Measurements from ENCODE around the gene CEP85L. TPM values are rescaled to one million over a fixed set of nuclear protein-coding genes. Genes with fewer than 3 reads are reported as not detected.

The CEP85L gene
- total RNA-seq, 1 donor from 2014 or later = 22.2 TPM

DNA sequence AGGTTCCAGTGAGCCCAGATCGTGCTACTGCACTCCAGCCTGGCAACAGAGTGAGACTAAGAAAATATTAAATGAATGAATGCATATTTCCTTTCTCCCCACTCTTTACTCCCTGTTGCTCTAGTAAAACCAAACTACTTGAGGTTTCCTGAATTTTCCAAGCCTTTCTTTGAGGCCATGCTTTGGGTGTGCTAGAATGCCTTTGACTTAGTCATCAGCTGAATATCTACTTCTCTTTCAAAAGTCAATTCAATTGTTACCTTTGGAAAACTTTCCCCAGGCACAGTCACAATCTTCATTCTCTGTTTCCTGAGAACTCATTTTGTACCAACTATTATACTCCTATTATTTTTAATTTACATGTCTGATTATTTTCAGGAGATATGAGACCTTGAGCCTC is 27.5 kb upstream of the CEP85L start:
- Mint-ChIP-seq H3K36me3 (ENCODE audit: low read depth, unreplicated experiment) (no peaks in the 10 kb centered on the region), H3K4me3 (ENCODE audit: unreplicated experiment) (no peak overlapping the region), H3K27me3 (ENCODE audit: unreplicated experiment) (no peaks in the 10 kb centered on the region), H3K27ac (ENCODE audit: unreplicated experiment) (no peak overlapping the region), H3K4me1 (ENCODE audit: unreplicated experiment) (no peaks in the 10 kb centered on the region), H3K9me3 (ENCODE audit: unreplicated experiment) (no peaks in the 10 kb centered on the region)
- TF ChIP-seq, protein P1, sequence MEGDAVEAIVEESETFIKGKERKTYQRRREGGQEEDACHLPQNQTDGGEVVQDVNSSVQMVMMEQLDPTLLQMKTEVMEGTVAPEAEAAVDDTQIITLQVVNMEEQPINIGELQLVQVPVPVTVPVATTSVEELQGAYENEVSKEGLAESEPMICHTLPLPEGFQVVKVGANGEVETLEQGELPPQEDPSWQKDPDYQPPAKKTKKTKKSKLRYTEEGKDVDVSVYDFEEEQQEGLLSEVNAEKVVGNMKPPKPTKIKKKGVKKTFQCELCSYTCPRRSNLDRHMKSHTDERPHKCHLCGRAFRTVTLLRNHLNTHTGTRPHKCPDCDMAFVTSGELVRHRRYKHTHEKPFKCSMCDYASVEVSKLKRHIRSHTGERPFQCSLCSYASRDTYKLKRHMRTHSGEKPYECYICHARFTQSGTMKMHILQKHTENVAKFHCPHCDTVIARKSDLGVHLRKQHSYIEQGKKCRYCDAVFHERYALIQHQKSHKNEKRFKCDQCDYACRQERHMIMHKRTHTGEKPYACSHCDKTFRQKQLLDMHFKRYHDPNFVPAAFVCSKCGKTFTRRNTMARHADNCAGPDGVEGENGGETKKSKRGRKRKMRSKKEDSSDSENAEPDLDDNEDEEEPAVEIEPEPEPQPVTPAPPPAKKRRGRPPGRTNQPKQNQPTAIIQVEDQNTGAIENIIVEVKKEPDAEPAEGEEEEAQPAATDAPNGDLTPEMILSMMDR (IDR thresholded peaks at IDR 0.05; ENCODE audit: unreplicated experiment) = no peak
- DNase-seq (ENCODE audit: low spot score) = no peak

DNA sequence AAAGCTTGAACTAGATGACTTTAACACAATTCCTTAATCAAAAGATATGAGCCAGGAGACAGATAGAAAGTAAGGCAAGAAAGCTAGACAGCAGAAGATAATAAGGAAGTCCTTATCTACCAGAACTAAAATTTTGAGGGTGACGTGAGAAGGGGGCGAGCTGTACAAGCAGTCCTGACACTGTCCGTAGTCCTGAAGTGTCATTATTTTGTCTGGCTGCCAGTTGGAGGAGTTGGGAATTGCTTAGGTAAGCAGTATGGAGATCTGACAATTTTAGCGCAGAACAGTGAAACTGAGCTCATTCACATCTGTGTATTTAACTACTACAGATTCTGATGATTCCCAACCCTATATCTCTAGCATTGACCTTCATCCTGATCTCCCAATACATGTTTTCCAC is 25.8 kb upstream of the CEP85L start:
- Mint-ChIP-seq H3K36me3 (ENCODE audit: low read depth, unreplicated experiment) (no peaks in the 10 kb centered on the region), H3K4me3 (ENCODE audit: unreplicated experiment) (no peak overlapping the region)

DNA sequence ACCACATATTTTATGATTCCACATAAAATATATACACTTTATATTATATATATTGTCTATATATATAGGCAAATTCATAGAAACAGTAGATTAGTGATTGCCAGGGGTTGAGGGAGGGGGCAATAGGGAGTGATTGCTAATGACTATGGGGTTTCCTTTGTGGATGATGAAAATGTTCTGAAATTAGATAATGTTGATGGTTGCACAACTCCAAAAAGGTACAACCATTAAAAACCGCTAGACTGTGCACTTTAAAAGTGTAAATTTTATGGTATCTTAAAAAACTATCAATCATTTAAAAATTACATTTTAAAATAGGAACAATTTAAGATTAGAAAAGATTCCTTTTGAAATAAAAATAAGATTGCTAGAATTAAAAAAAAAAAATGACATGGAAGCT is 23.8 kb upstream of the CEP85L start:
- Mint-ChIP-seq H3K27ac (ENCODE audit: unreplicated experiment) (no peak overlapping the region), H3K36me3 (ENCODE audit: low read depth, unreplicated experiment) (no peaks in the 10 kb centered on the region), H3K4me1 (ENCODE audit: unreplicated experiment) (peaks cover 3% of the 10 kb centered on the region), H3K27me3 (ENCODE audit: unreplicated experiment) (no peaks in the 10 kb centered on the region), H3K4me3 (ENCODE audit: unreplicated experiment) (no peak overlapping the region), H3K9me3 (ENCODE audit: unreplicated experiment) (no peaks in the 10 kb centered on the region)
- TF ChIP-seq, protein P1 (IDR thresholded peaks at IDR 0.05; ENCODE audit: unreplicated experiment) = no peak
- DNase-seq (ENCODE audit: low spot score) = no peak

More for the DNA sequence above, 25.8 kb upstream of the CEP85L start:
- Mint-ChIP-seq H3K27me3 (ENCODE audit: unreplicated experiment) (no peaks in the 10 kb centered on the region), H3K27ac (ENCODE audit: unreplicated experiment) (no peak overlapping the region), H3K4me1 (ENCODE audit: unreplicated experiment) (no peaks in the 10 kb centered on the region), H3K9me3 (ENCODE audit: unreplicated experiment) (no peaks in the 10 kb centered on the region)
- no peak for DNase-seq (ENCODE audit: low spot score)
- TF ChIP-seq, protein P1 (IDR thresholded peaks at IDR 0.05; ENCODE audit: unreplicated experiment) = no peak

DNA sequence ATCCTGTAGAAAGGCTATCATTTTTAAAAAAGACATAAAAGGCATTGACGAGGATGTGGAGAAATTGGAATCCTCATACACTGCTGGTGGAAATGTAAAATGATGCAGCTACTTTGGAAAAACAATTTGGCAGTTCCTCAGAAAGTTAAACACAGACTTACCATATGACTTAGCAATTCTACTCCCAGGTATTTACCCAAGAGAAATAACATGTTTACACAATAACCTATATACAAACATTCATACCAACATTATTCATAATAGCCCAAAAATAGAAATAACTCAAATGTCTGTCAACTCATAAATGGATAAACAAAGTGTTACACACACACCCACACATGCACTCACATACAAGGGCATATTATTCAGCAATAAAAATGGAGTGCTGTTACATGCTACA is 23.4 kb upstream of the CEP85L start:
- H3K4me1 Mint-ChIP-seq (ENCODE audit: unreplicated experiment) = peaks cover 4% of the 10 kb centered on the region
- TF ChIP-seq, protein P1 (IDR thresholded peaks at IDR 0.05; ENCODE audit: unreplicated experiment) = no peak
- no peak overlapping the region for H3K4me3 Mint-ChIP-seq (ENCODE audit: unreplicated experiment)
- no peaks in the 10 kb centered on the region for H3K9me3 Mint-ChIP-seq (ENCODE audit: unreplicated experiment)
- no peaks in the 10 kb centered on the region for H3K27me3 Mint-ChIP-seq (ENCODE audit: unreplicated experiment)
- DNase-seq (ENCODE audit: low spot score) = no peak
- no peak overlapping the region for H3K27ac Mint-ChIP-seq (ENCODE audit: unreplicated experiment)
- no peaks in the 10 kb centered on the region for H3K36me3 Mint-ChIP-seq (ENCODE audit: low read depth, unreplicated experiment)

DNA sequence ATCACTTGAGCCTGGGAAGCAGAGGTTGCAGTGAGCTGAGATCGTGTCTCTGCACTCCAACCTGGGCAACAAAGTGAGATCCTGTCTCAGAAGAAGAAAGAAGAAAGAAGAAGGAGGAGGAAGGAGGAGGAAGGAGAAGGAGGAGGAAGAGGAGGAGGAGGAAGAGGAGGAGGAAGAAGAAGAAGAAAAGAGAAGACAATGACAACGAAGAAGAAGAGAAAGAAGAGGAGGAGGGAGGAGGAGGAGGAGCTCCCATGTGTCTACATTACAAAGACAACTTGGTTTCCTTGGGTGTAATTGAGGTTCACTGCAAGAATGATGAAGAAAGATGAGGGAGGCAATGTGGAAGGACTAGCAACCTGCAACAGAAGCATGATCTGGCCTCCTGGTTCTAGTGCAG is 21.3 kb upstream of the CEP85L start:
- Mint-ChIP-seq H3K9me3 (ENCODE audit: unreplicated experiment) (no peaks in the 10 kb centered on the region), H3K27me3 (ENCODE audit: unreplicated experiment) (no peaks in the 10 kb centered on the region), H3K4me3 (ENCODE audit: unreplicated experiment) (no peak overlapping the region), H3K36me3 (ENCODE audit: low read depth, unreplicated experiment) (no peaks in the 10 kb centered on the region), H3K27ac (ENCODE audit: unreplicated experiment) (no peak overlapping the region), H3K4me1 (ENCODE audit: unreplicated experiment) (peaks cover 10% of the 10 kb centered on the region)
- TF ChIP-seq, protein P1 (IDR thresholded peaks at IDR 0.05; ENCODE audit: unreplicated experiment) = no peak
- no peak for DNase-seq (ENCODE audit: low spot score)
